Measurements from ENCODE around the gene DLG2.

DNA sequence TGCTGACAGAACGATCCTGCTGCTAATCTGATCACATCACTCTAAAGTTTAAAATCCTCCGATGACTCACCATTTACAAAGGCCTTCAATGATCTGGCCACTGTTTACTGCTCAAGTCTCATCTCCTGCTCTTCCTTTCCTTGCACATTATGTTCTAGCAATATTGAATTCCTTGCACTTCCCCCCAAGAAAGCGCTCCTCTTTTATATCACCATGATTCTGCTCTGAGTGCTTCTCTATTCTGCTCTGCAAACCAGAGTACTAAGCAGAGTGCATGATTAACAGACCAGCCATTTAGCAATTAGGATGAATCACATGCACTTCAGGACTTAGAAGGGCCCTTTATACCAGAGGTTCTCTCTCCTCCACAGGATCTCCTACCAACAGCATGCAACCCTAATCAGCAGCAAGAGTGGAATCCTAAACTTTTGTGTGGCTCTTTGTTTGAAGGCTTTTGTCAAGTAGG is 1218.2 kb downstream of the DLG2 start:
- TF ChIP-seq POLR2A (IDR thresholded peaks at IDR 0.05) (no peak), CTCF (IDR thresholded peaks at IDR 0.05) (no peak)

Data from uterus (tissue), 2 donors.